Suprapubic skin (tissue), 4 donors: ENCODE measurements around the gene FBXO10. TPM values are rescaled to one million over a fixed set of nuclear protein-coding genes. Genes with fewer than 3 reads are reported as not detected.

Source experiments
- DNase-seq, 2 donors: peaks; one replicate each; pipeline ENCODE4 v3.0.0-alpha.2; 2019; ENCODE audit warnings: low spot score in 2 of 2
- H3K27ac ChIP-seq: fragments of 200-600 bp; sonication (generic); one replicate; pipeline ENCODE4 v1.5.1; 2019
- H3K27me3 ChIP-seq: fragments of 200-600 bp; sonication (generic); one replicate; pipeline ENCODE4 v1.5.1; 2019
- H3K36me3 ChIP-seq: fragments of 200-600 bp; sonication (generic); one replicate; pipeline ENCODE4 v1.5.1; 2019
- H3K4me1 ChIP-seq: fragments of 200-600 bp; sonication (generic); one replicate; pipeline ENCODE4 v1.5.1; 2019
- H3K4me3 ChIP-seq: fragments of 200-600 bp; sonication (generic); one replicate; pipeline ENCODE4 v1.5.1; 2019; ENCODE audit warnings: mild to moderate bottlenecking
- H3K9me3 ChIP-seq: fragments of 200-600 bp; sonication (generic); one replicate; pipeline ENCODE4 v1.5.1; 2019
- CTCF ChIP-seq, 2 donors: fragments of 200-600 bp in 1 of 2; fragments of 450-650 bp in 1 of 2; sonication (generic) in 1 of 2; IDR thresholded peaks; one replicate each; pipeline ENCODE4 v1.5.1; 2016 to 2019; ENCODE audit warnings: antibody characterized with exemption in 2 of 2, mild to moderate bottlenecking in 1 of 2, moderate library complexity in 1 of 2
- EP300 ChIP-seq: sonication (generic); formaldehyde crosslinking; IDR thresholded peaks from one replicate; pipeline ENCODE4 v1.6.1; 2017; ENCODE audit warnings: antibody characterized with exemption
- POLR2A ChIP-seq, 2 donors: fragments of 450-650 bp; IDR thresholded peaks; one replicate each; pipeline ENCODE4 v1.6.1; 2017; ENCODE audit warnings: antibody characterized with exemption in 2 of 2, mild to moderate bottlenecking in 2 of 2, moderate library complexity in 2 of 2
- POLR2AphosphoS5 ChIP-seq, 3 donors: sonication (generic); formaldehyde crosslinking; IDR thresholded peaks; one replicate each; pipeline ENCODE4 v1.6.1; 2017; ENCODE audit warnings: antibody characterized with exemption in 3 of 3
- WGBS: methylation state at CpG from one replicate; pipeline ENCODE4 v1.1.5; 2018; 5-methylcytosine and 5-hydroxymethylcytosine counted together
- total RNA-seq, 4 donors: library from RNA; depleted of rRNA; stranded (reverse); fragments of >200 nt; gene quantifications; one replicate each; pipeline ENCODE4 v1.1.0, GENCODE V29; 2016

Gene FBXO10
- total RNA-seq, 4 donors from 2014 or later, result 2.7 to 4.7 (median 3.2) TPM

- Histone ChIP-seq H3K27ac (no peak overlapping the region), H3K4me1 (peaks cover 4% of the 10 kb centered on the region), H3K4me3 (no peak overlapping the region), H3K9me3 (no peaks in the 10 kb centered on the region), H3K36me3 (no peaks in the 10 kb centered on the region), H3K27me3 (no peaks in the 10 kb centered on the region)
- TF ChIP-seq POLR2AphosphoS5 (IDR thresholded peaks at IDR 0.05) (no peak), POLR2A (IDR thresholded peaks at IDR 0.05) (no peak), CTCF (IDR thresholded peaks at IDR 0.05) (no peak), EP300 (no peak)
- DNase-seq, result no peak
- WGBS, result 89% methylated on average over 2 of the region's 2 CpGs
These were observed 47.1 kb upstream of the FBXO10 start for GRCh38 chr9:37623267-37623666.

- Histone ChIP-seq H3K27me3 (no peaks in the 10 kb centered on the region), H3K4me3 (no peak overlapping the region), H3K4me1 (peaks cover 4% of the 10 kb centered on the region), H3K9me3 (no peaks in the 10 kb centered on the region), H3K36me3 (no peaks in the 10 kb centered on the region), H3K27ac (no peak overlapping the region)
- DNase-seq, result no peak
- 68% methylated on average over 4 of the region's 4 CpGs for WGBS
- TF ChIP-seq EP300 (no peak), POLR2AphosphoS5 (IDR thresholded peaks at IDR 0.05) (no peak), POLR2A (IDR thresholded peaks at IDR 0.05) (no peak), CTCF (IDR thresholded peaks at IDR 0.05) (no peak)
These were observed 46.3 kb upstream of the FBXO10 start for GRCh38 chr9:37622462-37622861.

- Histone ChIP-seq H3K9me3 (no peaks in the 10 kb centered on the region), H3K27me3 (no peaks in the 10 kb centered on the region), H3K27ac (no peak overlapping the region), H3K36me3 (no peaks in the 10 kb centered on the region), H3K4me1 (no peaks in the 10 kb centered on the region), H3K4me3 (no peak overlapping the region)
- DNase-seq, result no peak
- no peak for TF ChIP-seq POLR2A (IDR thresholded peaks at IDR 0.05)
- TF ChIP-seq POLR2AphosphoS5 (IDR thresholded peaks at IDR 0.05), result no peak
- TF ChIP-seq EP300, result no peak
- TF ChIP-seq CTCF (IDR thresholded peaks at IDR 0.05), result no peak
- WGBS, result 45% methylated on average over 8 of the region's 9 CpGs
These were observed 45.3 kb upstream of the FBXO10 start for GRCh38 chr9:37621273-37622121.

GRCh38 chr9:37620396-37620795, 44.2 kb upstream of the FBXO10 start:
- TF ChIP-seq EP300 (no peak), CTCF (IDR thresholded peaks at IDR 0.05) (no peak), POLR2AphosphoS5 (IDR thresholded peaks at IDR 0.05) (no peak), POLR2A (IDR thresholded peaks at IDR 0.05) (no peak)
- no peaks in the 10 kb centered on the region for H3K9me3 ChIP-seq
- no peaks in the 10 kb centered on the region for H3K36me3 ChIP-seq
- H3K27ac ChIP-seq, result no peak overlapping the region
- no peaks in the 10 kb centered on the region for H3K27me3 ChIP-seq
- no peaks in the 10 kb centered on the region for H3K4me1 ChIP-seq
- H3K4me3 ChIP-seq, result no peak overlapping the region
- 95% methylated on average over 1 of the region's 1 CpG for WGBS
- no peak for DNase-seq

- H3K9me3 ChIP-seq, result no peaks in the 10 kb centered on the region
- no peaks in the 10 kb centered on the region for H3K27me3 ChIP-seq
- no peaks in the 10 kb centered on the region for H3K4me1 ChIP-seq
- no peak overlapping the region for H3K27ac ChIP-seq
- no peak for DNase-seq
- TF ChIP-seq POLR2AphosphoS5 (IDR thresholded peaks at IDR 0.05) (no peak), POLR2A (IDR thresholded peaks at IDR 0.05) (no peak), EP300 (no peak), CTCF (IDR thresholded peaks at IDR 0.05) (no peak)
- no peak overlapping the region for H3K4me3 ChIP-seq
- no peaks in the 10 kb centered on the region for H3K36me3 ChIP-seq
- WGBS, result 83% methylated on average over 3 of the region's 3 CpGs
These were observed 43.6 kb upstream of the FBXO10 start for GRCh38 chr9:37619806-37620205.
